Measurements from ENCODE around the gene ZDHHC11B.
"Not testable (repeated sequence)": the region's sequence is repeated elsewhere in the genome, so short reads cannot be mapped to it uniquely, and the experiment has no call there.

- TF ChIP-seq EP300 (IDR thresholded peaks at IDR 0.05); POLR2AphosphoS5 (IDR thresholded peaks at IDR 0.05); POLR2A (IDR thresholded peaks at IDR 0.05; ENCODE audit: low read depth): not testable (repeated sequence)
- TF ChIP-seq, protein P1, sequence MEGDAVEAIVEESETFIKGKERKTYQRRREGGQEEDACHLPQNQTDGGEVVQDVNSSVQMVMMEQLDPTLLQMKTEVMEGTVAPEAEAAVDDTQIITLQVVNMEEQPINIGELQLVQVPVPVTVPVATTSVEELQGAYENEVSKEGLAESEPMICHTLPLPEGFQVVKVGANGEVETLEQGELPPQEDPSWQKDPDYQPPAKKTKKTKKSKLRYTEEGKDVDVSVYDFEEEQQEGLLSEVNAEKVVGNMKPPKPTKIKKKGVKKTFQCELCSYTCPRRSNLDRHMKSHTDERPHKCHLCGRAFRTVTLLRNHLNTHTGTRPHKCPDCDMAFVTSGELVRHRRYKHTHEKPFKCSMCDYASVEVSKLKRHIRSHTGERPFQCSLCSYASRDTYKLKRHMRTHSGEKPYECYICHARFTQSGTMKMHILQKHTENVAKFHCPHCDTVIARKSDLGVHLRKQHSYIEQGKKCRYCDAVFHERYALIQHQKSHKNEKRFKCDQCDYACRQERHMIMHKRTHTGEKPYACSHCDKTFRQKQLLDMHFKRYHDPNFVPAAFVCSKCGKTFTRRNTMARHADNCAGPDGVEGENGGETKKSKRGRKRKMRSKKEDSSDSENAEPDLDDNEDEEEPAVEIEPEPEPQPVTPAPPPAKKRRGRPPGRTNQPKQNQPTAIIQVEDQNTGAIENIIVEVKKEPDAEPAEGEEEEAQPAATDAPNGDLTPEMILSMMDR (IDR thresholded peaks at IDR 0.05), result peak in 1 of 3 experiments; percentile 12
Observed at GRCh38 chr5:727087-727486, 57.4 kb downstream of the ZDHHC11B start.

Measured in esophagus muscularis mucosa (tissue), 4 donors.